ENCODE results near the gene MINPP1. TPM values are rescaled to one million over a fixed set of nuclear protein-coding genes. Genes with fewer than 3 reads are reported as not detected.

The MINPP1 gene
- total RNA-seq, 1 experiment from 2014 or later = 25.5 TPM

- TF ChIP-seq USF1 (CRISPR knock-in tag; IDR thresholded peaks at IDR 0.05) = no peak
- no peak for TF ChIP-seq SP1 (CRISPR knock-in tag; conservative IDR thresholded peaks at IDR 0.05)
Observed at GRCh38 chr10:87518937-87519336, 14.2 kb downstream of the MINPP1 start (continued).

GRCh38 chr10:87519582-87519981 is 14.9 kb downstream of the MINPP1 start:
- CTCF ChIA-PET = no interaction called here
- no peak for ATAC-seq
- no peak overlapping the region for H3K27ac Mint-ChIP-seq

GRCh38 chr10:87523731-87524130 is 19.0 kb downstream of the MINPP1 start:
- H3K4me1 Mint-ChIP-seq = no peaks in the 10 kb centered on the region
- CTCF ChIA-PET = interaction anchor here (1.3 to 1.6 kb wide), 2 partner anchors 14 to 211 kb away, joined by 3 to 4 read pairs; no protein-coding TSS in a partner anchor
- DNase-seq (ENCODE audit: low spot score) (no peak), ATAC-seq (no peak)
- H3K36me3 Mint-ChIP-seq = peaks cover 68% of the 10 kb centered on the region
- H3K27ac Mint-ChIP-seq = no peak overlapping the region
- TF ChIP-seq ZNF121 (CRISPR knock-in tag; IDR thresholded peaks at IDR 0.05) (no peak), ZMAT4 (CRISPR knock-in tag; IDR thresholded peaks at IDR 0.05) (no peak), HMGXB4 (CRISPR knock-in tag; IDR thresholded peaks at IDR 0.05) (no peak), FOXK1 (CRISPR knock-in tag; IDR thresholded peaks at IDR 0.05) (no peak), MAX (CRISPR knock-in tag; IDR thresholded peaks at IDR 0.05) (no peak), ZNF396 (CRISPR knock-in tag; IDR thresholded peaks at IDR 0.05; ENCODE audit: borderline replicate concordance) (no peak), SMAD4 (CRISPR knock-in tag; IDR thresholded peaks at IDR 0.05) (no peak), ATF1 (CRISPR knock-in tag; IDR thresholded peaks at IDR 0.05) (no peak), NFYB (CRISPR knock-in tag; conservative IDR thresholded peaks at IDR 0.05; ENCODE audit: low read depth) (no peak), ZNF416 (CRISPR knock-in tag; IDR thresholded peaks at IDR 0.05) (no peak)
- H3K4me3 Mint-ChIP-seq = no peak overlapping the region
- POLR2A ChIA-PET = no interaction called here
- H3K27me3 Mint-ChIP-seq (ENCODE audit: low read depth) = 0 out of 2 replicates have a peak, but pooled peaks cover 2% of the 10 kb centered on the region
- H3K9me3 Mint-ChIP-seq = peaks cover 34% of the 10 kb centered on the region

More at GRCh38 chr10:87519582-87519981, 14.9 kb downstream of the MINPP1 start:
- Mint-ChIP-seq H3K9me3 (peaks cover 10% of the 10 kb centered on the region), H3K4me1 (no peaks in the 10 kb centered on the region), H3K4me3 (no peak overlapping the region), H3K36me3 (peaks cover 58% of the 10 kb centered on the region), H3K27me3 (ENCODE audit: low read depth) (no peaks in the 10 kb centered on the region)
- POLR2A ChIA-PET = interaction anchor here (0.8 kb wide), 1 partner anchor 16 kb away, joined by 3 read pairs; no protein-coding TSS in a partner anchor
- no peak for TF ChIP-seq RELA (CRISPR knock-in tag; IDR thresholded peaks at IDR 0.05; ENCODE audit: borderline replicate concordance)
- TF ChIP-seq MLX (CRISPR knock-in tag; IDR thresholded peaks at IDR 0.05) = no peak
- no peak for TF ChIP-seq TEAD1 (CRISPR knock-in tag; IDR thresholded peaks at IDR 0.05)
- no peak for TF ChIP-seq JUN (CRISPR knock-in tag; IDR thresholded peaks at IDR 0.05)
- no peak for TF ChIP-seq ERG (CRISPR knock-in tag; IDR thresholded peaks at IDR 0.05)
- TF ChIP-seq MYBL2 (CRISPR knock-in tag; IDR thresholded peaks at IDR 0.05) = no peak
- TF ChIP-seq GTF2I (CRISPR knock-in tag; conservative IDR thresholded peaks at IDR 0.05) = no peak
- no peak for DNase-seq (ENCODE audit: low spot score)

All from WTC11 (cell line).